HG02759 (cell line): Measurements from ENCODE around the gene WDFY4.

ENCODE experiments used
- ATAC-seq: cut with Tn5 transposase; IDR thresholded peaks from one replicate; pipeline ENCODE4 v1.9.1; 2021; ENCODE audit warnings: mild to moderate bottlenecking, moderate library complexity; ENCODE audit not compliant: unreplicated experiment

Gene WDFY4

GRCh38 chr10:48895803-48896195 is 211.1 kb downstream of the WDFY4 start:
- ATAC-seq, result no peak

DNA sequence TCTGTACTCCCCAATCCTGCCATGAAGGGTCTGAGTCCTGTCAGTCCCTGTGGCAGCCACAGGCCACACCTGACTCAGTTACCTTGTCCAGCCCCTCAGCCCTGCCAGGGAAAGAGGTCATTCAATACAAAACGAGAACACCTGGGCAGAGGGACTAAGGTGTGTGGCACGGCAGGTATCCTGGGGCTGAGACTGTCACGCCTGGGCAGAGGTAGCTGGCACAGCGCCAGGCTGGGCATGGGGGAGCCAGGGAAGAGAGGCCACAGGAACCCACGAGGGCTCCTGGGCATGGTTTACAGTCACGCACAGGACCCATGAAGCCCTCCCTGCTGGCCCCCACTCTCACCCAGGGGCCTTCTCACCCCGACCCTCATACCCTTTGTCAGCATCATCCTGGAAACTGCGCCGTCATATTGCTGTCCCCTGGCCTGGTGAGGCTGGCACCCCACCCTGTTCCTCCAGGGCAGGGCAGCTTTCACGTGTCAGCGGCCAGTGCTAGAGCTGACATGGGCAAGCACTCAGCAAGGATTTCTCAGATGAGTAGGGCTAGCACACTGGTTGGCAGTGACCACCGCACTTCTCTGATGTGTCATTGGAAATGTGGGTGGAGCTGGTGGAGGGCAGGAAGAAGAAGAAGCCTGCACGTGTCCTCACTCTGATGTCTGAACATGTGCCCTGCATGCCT is 212.2 kb downstream of the WDFY4 start:
- ATAC-seq, result no peak

GRCh38 chr10:48897441-48897790 is 212.7 kb downstream of the WDFY4 start:
- no peak for ATAC-seq

DNA sequence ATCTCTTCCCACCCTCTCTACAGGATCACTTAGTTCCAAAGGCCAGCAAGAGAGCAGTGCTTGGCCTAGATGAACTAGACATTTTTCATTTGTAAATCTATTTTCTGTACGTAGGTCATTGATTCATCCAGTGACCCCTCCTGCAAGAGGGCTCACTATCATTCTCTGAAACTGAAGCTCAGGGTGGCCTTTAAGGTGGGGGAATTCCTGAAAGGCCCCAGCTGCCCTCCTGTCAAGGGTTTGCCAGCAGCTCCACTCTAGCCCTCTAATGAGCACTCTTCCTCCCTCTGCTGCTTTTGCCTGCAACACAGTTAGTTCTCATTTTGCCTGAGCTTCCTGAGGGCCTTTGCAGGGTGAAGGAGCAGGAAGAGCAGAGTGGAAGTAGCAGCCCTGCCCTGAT is 213.8 kb downstream of the WDFY4 start:
- no peak for ATAC-seq

DNA sequence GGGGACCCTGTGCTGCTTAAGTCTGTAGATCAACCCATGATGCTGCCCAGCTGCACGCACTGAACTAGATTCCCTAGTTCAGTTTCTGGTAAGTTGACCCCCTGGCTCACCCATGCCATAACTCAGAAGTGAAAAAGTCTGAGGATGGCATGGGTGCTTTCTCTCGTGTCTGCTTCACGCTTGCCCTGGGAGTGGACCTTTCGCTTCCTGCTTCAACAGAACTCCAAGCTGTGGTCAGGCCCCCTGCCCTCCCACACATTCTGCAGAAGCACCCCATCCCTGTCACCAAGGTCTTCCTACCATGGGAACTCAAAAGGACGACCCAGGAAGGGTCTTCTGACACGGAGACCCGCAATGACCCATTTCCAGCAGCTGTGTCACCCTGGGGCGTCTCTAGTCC is 215.1 kb downstream of the WDFY4 start:
- ATAC-seq, result no peak

GRCh38 chr10:48900371-48900801 is 215.7 kb downstream of the WDFY4 start:
- no peak for ATAC-seq

GRCh38 chr10:48901319-48901718 is 216.6 kb downstream of the WDFY4 start:
- ATAC-seq, result no peak

GRCh38 chr10:48902096-48902495 is 217.4 kb downstream of the WDFY4 start:
- no peak for ATAC-seq

DNA sequence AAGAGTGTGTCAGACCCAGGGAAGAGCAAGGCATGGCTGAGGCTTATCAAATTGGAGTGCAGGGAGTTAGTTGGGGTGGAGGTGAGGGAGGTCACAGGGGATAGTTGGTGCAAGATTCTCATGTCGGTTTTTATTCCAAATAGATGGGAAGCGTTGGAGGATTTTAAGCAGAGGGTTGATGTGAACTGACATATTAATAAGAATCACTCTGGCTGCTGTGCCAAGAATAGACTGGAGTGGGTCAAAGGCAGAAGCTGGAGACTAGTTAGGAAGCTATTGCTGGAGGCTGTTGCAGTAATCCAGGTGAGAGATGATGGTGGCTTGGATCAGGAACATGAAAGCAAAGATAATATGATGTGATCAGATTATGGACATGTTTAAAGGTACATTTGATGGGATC is 218.5 kb downstream of the WDFY4 start:
- ATAC-seq, result no peak

- no peak for ATAC-seq
Measured at GRCh38 chr10:48904861-48905260, 220.2 kb downstream of the WDFY4 start.

- ATAC-seq, result no peak
Measured at GRCh38 chr10:48905311-48905710, 220.6 kb downstream of the WDFY4 start.

DNA sequence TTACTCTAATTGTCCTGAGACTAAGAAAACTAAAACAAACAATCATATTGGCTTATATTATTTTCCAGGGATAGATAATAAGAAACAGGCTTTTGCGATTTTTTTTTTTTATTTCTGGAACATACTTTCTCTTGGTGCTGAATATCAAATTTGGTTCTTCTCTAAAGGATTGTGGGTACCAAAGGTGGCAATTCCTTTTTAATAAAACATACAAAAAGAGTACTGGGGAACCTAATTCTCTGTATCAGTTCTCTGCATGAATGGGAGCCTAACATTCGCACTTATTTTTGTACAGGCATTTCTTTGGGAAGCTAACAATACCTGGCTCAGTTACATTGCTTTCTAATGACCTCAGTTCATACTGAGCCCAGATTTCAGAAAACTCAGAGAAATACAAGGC is 222.2 kb downstream of the WDFY4 start:
- ATAC-seq, result no peak

DNA sequence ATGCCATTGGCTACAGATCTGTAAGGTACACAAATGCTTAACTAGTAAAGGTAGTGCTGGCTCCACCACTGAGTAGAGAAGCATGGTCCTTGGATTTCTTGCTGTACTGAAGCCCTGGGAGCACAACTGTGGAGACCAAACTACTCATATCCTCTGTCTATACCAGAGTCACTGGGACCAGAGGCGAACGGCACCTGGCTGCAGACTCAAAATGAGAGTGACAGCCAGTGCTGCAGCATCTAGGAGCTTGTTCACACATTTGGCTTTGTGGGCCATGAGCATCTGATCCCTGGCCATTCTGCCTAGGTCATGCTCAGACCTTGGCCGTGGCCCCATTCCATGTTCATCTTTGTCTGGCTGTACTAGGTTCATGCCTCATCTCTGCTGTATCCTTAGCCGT is 223.1 kb downstream of the WDFY4 start:
- peak; percentile 92 for ATAC-seq

DNA sequence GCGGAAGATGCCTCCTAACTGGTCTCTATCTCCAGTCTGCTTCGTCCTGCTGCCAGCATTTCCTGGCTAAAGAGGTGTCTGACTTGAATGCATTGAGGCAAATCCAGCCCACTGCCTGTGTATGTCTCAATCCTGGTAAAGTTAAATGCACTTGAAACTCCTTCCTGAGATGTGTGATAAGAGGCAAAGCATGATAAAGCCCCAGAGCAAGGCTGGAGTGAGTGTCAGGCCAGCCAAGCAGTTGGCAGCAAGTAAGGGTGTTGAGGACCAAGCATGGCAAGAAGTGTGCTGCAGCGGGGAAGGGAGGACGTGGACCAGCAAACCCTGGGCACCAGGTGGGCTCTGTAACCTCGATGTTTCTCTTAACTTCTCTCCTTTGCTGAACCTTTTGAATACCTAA is 225.9 kb downstream of the WDFY4 start:
- no peak for ATAC-seq

GRCh38 chr10:48913674-48914073 is 229.0 kb downstream of the WDFY4 start:
- no peak for ATAC-seq

DNA sequence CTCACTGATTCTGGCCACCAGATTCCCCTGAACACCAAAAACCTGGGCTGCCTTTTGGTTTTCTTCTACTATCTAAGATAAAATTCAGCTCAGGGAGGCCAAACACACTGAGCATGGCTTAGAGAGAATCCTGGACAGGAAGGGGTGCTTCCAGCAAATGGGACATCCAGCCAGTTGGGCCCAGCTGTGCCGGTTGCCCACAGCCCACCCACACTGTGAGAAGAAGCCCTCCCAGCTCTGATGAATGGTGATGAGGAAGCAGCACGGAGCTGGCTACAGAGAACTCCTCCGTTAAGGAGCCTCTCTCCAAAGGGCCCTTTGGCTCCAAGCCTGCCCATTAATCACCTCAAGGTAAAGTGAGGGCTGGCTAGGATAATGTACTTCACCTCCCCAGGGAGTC is 239.1 kb downstream of the WDFY4 start:
- ATAC-seq, result no peak

- no peak for ATAC-seq
Measured at GRCh38 chr10:48924988-48925387, 240.3 kb downstream of the WDFY4 start.

DNA sequence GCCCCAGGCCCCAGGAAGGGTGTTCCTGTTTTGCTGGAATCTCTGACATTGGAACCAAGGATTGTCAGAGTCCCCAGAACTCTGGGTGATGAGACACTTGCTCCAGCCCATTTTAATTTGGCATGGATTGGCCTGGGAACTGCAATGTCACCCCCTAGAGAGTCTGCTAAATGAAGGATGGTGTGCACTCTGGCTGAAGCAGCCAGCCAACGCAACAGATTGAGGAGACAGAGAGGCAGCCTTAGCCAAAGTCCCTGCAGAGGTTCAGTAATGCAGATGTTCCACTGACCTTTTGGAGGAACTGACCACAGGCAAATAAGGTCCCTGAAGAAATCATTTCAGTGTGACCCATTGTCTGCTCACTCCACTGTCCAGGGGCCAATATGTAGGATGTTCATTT is 241.6 kb downstream of the WDFY4 start:
- ATAC-seq, result no peak

DNA sequence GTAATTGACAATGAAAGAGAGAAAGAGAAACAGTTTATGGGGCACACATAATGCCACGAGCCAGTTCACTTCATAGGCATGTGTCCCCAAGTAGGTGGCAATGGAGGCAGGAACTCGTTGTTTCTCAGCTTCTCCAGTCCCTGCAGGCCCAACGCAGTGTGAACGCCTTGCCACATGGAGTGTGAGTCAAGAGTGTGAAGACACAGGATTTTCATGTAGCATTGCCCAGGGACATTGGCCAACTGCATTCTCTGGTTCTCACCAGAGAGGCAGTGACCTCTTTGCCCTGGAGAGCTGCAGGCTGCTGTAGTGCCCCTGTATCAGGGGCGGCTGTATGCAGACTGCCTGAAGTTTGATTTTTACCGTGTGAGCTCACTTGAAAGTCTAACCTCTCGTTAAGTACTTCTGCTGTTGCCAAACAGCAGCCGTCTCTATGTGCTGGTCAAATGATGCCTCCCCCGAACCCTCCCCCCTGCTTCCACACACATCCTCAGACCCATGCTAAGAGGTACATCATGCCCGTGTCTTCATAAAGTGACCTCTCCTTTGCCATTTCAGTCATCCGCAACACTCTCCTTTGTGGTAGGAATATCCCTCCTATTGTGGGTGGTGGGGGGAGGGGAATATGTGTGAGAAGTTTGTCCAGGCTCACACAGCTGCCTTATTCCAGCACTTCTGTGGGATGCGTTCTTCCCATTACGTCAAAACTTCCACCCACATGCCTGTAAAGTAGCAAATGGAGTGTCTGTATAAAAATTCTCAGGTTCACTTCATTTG is 242.3 kb downstream of the WDFY4 start:
- ATAC-seq, result no peak

DNA sequence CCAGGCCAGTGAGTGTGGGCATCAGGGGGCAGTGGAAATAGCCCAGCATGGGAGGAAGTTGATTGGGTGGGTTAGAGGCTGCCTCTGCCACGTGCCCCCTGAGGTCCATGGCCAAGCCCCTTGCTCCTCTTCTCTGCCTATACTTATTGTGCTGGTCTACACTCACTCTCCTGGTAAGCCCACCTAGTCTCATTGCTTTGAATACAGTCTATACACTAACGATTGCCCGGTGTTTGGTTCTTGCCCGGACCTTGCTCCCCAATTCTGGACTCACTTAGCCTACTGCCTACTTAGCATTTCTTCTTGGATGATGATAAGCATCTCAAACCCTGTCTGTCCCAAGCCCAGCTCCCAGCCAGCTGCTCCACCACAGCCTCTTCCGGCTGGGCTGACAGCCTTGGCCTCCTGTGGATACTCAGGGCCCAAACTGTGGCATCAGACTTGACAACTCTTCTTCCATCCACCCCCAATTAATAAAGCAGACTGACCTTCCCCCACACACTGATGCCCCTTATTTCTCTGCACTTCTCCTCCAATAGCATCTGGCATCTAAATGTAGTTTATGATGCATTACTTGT is 244.8 kb downstream of the WDFY4 start:
- ATAC-seq, result no peak

DNA sequence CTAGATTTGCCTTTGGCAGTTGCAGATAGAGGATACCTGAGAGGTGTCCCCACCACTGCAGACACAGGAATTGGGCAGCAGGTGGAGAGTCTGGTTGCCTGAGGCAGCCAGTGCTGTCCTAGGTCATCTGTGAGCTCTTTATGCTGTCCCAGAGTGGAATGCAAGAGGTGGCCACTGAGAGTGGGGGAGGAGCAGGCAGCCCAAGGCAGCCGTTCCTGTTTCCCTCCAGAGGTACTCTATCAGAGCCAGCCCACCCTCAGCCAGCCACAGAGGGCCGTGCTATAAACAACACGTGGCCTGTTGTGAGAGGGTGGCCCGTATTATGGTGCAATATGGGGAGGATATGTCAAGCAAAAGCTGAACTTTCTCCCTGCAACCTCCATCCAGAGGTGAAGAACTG is 246.5 kb downstream of the WDFY4 start:
- ATAC-seq, result no peak
